HG02938 (cell line): ENCODE measurements around the gene BRD4.
"Not testable (repeated sequence)": the region's sequence is repeated elsewhere in the genome, so short reads cannot be mapped to it uniquely, and the experiment has no call there.

Experiments
- ATAC-seq: cut with Tn5 transposase; IDR thresholded peaks from one replicate; pipeline ENCODE4 v1.9.1; 2021; ENCODE audit warnings: mild to moderate bottlenecking, moderate library complexity; ENCODE audit not compliant: unreplicated experiment

Gene BRD4

DNA sequence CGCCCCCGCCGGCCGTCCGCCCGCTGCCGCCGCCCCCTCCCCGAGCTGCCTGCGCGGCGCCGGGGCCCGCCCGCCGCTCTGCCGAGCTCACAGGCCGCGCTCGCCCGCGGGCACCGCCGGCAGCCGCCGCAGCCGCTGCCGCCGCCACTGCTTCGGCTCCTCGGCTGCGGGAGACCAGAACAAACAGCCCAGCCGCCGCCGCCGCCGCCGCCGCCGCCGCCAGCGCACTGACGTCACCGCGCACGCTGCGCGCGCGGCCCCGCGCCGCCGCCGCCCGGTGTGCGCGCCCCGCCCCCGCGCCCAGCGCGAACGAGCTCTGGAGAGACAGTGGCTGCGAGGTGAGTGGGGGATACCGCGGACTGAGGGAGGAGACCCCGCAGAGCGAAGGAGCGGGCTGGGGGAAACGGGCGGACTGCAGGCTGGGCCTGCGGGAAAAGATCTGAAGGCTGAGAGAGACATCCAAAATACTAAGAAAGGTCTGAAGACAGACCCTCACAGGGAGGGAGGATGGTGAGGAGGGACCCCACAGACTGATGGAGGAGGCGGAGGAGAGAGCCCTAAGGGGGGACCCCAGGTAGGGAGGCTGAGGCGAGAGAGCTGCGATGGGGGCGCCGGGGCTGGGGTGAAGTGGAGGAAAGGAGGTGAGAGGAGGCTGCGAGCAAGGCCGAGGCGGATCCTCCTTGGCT, at the start of gene BRD4:
Gene BRD4 (minus strand): TSS at position 229 of the 686 bp plus-strand sequence. CDS start 59,440 bp downstream, outside the sequence.
- ATAC-seq, result no peak

DNA sequence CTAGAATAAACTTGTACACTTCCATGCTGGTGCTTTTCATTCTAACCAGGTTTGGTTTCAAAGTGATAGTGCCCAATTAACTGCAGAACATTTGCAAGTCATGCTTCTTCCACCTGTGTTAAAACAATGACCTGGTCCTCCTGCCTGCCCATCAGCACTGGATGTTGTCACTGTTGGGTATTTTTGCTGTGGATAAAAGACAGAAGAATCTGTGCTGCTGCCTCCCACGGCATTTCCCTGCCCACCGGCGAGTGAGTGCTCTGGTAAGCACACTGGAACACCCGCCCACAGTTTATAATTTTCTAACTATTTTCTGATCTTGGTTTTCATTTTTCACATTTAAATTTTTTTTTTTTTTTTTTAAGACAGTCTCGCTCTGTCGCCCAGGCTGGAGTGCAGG, 49.5 kb upstream of the BRD4 start:
- no peak for ATAC-seq

DNA sequence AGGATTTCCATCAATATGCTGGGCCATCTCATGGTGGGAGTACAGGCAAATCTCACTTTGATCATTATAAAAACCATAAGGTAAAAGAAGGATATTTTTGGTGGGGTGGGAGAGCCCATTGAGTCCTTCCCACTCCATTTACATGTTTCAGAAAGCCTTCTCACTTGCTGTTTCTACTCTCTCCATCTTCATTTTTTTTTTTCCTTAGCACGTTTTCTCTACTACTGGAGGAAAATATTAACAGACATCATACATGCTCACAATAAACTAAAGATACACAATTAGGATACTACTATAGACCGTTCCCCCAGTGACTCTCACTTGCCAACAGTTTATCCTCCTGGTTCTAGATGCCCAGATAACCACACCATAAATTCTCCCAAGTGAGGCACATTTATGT, 49.1 kb upstream of the BRD4 start:
- ATAC-seq, result no peak

DNA sequence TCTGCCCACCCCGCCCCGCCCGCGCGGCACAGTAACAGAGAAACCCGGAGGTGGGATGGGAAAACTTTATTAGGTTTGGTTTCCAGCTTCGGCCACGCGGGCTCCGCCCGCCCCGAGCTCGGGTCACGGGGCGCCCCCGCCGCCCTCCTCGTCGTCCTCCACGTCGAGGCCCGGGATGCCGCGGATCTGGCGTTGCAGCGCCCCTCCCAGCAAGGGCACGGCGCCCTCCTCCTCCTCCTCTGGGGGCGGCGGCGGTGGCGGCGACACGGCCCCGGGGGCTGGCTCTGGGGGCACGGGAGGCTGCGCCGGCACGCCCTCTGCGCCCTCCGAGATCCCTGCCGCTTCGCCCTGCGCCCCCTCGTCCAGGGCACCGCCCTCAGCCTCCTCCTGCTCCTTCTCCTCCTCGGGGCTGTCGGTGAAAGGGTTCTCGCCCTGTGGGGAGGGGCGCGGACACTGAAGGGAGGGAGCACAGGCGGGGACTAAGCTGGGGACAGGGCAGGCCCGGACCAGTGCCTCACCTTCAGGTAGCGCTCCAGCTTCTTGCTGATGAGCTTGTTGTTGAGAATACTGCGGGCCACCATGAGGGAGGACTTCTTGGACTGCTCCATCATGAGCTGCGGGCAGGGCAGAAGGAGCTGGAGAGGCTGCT, 47.8 kb upstream of the BRD4 start:
- peak; percentile 32 for ATAC-seq

DNA sequence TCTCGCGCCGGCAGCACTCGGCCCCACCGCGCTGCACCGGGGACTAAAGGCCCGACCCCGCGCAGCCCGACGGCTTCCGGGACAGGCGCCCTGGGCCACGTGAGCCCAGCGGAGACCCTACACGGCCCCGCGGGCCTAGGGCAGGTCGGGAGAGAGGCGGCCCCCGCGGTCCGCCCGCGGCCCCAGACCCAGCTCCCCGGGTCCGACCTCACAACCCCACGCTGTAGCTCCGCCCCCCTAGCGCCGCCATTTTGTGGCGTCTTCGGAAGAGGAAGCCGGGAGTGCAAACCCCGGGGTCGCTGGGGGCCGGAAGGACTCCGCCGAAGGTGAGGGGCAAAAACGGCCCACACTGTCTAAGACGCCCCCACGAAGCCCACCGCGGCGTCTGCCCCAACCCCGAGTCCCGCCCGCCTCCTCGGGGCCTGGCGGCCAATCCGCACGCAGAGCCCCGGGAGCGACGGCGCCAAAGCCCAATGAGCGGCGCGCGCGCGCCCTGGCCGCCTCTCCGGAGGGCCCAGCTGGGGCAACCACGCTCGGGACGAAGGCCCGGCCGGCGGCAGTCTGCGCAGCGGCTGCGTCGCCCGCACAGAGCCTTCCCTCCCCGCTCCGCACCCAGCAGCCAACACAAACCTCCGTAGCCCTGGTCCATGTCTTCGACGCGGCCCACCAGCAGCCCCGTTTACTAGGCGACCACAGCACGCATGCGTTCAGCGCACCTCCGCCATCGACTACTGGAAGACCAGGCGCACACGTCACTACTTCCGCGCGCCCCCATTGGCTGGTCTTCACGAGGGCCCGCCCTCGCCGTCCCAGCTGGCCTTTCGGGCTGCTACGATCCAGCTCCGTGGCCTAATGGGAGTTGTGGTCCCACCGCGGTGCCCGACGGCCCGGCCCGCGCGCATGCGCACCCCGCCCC, 47.0 kb upstream of the BRD4 start, which contains the start of gene AKAP8:
Gene AKAP8 (minus strand): TSS at position 705 of the 916 bp plus-strand sequence. CDS start 56 bp downstream, at position 649.
- ATAC-seq, result peak; percentile 79

DNA sequence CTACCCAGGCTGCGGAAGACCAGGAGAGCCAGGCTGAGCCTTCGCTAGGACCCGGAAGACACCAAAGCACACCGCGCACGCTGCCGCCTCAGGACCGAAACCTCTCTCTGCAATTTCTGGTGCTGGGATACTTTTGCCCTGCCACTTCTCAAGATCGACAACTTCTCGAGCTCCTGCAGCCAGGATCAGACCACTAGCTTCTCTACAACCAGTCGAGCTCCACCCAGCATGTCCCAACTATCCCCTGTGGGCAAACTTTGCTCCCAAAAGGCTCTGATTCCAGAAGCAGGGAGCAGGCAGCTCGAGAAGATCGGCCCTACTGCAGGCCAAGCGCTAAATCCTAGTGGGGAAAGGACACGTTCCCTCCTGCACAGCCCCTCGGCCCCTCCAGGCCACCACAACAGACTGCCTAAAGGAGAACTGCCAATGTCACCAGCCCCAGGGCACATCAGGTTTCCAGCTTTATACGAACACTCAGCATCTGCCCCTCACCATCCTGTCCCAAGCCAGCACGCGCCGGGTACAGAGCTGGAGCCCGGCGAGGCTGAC, 46.3 kb upstream of the BRD4 start:
- no peak for ATAC-seq

DNA sequence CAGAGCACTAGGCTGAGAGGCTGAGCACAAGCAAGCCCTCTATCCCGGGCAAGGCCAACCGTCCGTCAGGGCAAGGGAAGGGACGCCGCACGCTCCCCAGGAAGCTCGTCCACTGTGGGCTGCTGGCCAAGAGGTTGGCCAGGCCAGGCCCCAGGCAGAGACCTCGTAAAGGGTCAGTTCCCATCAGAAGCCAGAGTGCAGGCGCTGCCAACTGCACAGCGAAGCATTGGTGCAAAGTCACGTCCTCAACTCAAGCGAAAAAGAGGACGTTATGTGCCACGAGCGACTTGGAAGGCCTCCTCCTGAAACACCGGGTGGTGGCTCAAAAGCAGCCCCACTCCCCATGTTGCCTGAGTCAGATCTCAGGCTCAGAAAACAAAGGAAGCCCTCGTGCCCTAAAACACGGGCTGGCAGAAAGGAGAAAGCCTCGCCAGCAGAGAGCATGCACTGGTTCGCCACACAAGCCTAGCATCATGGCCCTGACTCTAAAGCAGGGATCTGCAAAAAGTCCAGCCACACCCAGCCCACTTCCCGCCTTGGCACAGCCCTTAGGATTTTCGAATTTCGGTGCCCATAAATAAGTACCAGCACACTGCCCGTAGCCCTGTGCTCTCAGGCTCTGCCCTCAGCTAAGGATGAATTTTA, 42.6 kb upstream of the BRD4 start:
- ATAC-seq, result no peak

DNA sequence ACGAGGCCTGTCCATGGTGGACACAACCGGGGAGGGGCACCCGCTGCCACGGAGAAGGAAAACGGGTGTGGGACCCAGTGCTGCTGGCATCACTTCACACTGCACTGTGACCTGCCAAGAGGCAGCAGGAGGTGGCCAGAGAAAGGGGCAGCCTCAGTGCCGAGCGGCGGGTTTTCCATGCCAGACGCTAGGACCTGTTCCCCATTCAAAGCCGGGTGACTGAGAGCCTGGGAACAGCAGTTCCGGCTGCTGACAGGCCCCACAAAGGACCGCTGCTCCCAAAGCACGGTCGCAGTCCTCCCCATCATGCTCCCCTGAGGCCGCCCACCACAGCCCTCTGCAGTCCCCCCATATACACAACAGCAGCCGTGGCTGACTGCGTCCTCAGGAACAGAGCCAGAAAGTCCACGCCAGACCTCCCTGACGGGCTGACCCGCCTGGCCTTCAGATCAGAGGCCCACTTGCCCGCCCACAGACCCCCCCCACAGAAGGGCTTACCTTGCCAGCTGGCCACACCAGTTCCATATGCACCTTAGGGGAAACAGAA, 41.8 kb upstream of the BRD4 start:
- no peak for ATAC-seq

DNA sequence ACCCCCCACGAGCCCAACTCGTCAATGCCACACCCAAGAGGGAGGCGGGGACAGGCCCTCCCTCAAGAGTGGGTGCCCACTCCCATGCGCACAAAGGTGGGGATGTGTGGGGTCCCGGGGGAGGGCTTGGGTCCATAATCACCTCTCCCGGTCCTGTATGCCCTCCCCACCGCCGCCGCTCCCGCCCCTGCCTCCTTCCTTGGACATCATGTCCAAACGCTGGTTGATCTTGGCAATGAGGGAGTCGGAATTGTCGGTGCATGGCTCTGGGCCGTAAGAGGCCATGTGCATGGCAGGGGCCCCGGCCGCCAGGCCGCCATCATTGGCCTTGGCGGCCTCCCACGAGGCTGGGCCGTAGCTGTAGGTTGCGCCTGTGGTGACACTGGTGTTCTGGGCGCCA, 41.3 kb upstream of the BRD4 start:
- ATAC-seq, result no peak

DNA sequence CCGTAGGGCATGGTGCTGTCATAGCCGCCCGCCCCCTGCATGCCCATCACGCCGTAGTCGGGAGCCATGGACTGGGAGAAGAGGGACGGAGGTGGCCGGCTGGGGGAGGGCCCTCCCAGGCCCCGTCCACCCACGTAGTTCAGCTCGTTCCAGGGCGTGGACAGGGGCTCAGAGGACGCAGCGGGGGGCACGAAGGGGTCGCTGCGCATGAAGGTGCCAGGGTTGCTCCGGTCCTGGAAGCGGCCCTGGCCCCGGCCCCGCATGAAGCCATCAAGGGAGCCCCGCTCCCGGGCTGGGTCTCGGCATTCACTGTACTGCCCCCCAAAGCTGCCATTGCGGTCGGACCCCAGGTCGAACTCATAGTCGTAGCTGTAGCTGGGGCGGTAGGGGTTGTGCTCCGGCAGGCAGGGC, 40.6 kb upstream of the BRD4 start:
- ATAC-seq, result no peak

DNA sequence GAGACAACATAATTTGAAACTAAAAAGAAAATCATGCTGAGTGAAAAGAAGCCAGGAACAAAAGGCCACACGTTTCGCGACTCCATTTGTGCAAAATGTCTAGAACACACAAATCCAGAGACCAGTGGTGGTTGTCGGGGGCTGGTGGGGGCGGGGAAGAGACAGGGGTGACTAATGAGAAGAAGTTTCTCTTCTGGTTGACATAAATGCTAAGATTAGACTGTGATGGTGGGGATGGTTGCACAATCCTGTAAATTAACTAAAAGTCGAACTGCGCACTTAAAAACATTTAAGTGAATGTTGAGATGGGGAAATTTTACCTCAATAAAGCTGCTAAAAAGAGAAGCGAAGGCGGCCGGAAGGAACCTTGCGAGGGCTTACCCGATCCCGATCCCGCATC, 40.1 kb upstream of the BRD4 start:
- no peak for ATAC-seq

DNA sequence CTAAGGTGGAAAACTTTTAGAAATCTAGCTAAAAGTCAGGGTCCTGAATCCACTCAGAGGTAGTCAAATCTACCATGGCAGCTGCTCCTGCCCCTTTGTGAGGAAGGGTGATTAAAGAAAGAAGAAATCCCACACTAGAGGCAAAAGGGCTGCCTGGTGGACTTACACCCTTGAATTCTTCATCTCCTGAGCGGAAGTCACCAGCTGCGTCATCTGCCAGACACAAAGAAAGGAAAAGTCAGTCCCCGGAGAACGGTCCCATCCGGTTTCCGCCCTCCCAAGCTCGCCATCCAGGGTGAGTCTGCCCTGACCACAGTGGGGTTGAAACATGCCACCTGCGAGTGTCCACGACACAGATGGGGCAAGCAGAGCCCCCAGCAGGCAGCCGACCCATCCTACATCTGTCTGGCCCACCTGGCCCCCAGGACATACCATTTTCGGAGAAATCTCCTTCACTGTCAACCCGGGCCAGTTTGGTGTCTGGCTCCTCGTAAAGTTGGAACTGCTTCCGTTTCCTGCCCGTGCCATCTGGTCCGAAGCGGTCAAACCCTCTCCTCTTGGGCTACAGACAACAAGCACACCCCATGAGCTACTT, 39.5 kb upstream of the BRD4 start:
- ATAC-seq, result no peak

DNA sequence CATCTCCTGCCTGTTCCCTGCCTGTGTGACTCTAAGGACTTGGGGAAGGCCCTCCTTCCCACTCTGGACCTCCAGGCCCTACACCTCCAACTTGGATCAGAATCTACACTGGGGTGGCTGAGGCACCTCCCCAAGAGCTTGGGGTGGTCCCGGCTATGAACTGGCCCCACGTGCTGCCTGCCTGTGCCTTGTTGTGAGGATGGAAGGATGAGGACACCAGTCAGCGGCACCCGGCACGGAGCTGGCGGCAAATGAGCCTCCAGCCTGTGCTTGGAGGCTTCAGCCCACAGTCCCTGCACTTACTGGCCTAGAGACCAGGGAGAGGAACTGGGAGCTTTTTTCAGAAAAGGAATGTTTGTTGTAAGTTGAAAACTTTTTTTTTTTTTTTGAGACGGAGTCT, 38.8 kb upstream of the BRD4 start:
- no peak for ATAC-seq

DNA sequence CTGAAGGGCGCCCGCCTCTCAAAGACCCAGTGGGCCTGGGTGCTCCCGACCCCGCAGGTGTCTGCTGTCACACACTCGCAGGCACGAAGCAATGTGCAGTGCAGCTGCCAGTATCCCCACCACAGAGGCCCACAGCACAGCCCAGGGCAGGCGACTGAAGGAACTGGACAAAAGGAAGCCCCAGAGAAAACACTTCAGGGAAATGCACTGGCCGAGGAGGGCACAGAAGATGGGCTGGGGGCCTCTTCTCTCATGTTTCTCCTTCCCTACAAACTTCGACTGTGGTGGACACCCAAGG, 37.2 kb upstream of the BRD4 start:
- ATAC-seq, result no peak

DNA sequence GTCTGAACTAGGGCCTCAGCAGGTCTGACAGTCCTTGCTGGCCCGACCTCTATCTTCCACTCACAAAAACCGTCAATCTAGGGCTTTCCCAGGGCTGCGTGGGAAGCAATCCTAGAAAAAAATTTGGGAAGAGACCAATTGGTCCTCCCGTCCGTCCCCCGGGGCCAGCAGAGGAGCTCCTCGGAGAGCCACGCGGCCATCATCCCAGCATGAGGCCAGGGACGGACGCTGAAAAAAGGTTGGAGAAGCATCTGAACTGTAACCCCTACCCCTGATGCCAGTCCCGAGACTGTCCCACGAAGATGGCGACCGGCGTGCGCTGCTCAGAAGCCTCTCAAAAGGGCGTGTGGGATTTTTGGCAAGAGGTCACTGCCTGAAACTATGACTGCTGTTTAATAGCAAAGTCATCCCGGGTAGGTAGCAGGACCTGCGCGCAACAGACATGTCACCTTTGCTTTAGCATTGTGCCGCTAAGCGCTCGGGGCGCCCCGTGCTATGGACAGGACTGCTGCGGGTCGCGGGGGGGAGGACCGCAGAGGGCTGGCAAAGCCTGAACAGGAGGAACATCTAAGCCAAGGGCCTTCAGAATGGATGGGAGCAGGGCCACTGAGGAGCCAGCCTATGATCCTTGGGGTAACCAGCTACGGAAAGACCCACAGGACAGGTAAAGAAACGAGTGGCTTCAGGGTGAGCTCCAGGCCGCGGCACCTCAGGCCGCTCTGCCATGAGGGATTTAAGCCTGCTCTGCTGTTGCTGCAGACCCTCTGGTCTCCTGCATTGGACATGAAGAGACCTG, 36.7 kb upstream of the BRD4 start:
- ATAC-seq, result no peak

DNA sequence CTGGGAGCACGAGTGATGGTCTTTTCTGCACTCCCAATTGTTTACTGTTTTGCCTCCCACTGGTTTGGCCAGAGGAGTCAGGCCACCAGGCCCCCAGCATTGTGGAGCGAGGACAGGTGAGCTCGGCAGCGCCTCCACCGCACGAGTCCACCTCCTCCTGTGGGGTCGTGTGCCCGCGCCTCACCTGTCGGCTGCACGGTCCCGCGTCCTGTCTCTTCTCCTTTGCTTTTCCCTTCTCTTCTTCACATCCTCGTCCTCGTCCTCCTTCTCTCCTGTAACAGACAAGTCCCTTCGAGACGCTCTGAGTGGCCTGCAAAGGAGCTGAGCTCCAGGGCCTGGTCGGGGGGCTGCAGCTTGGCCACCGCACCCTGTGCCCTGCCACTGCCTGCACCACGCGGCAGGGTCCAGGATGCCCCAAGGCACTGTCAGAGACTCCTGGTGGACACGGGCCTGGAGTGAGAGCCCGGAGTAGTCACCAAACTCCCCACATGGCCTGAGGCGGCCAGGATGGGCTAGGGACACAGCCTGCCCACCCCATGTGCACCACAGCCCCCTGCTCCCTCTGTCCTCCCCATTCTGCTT, 35.8 kb upstream of the BRD4 start:
- no peak for ATAC-seq

DNA sequence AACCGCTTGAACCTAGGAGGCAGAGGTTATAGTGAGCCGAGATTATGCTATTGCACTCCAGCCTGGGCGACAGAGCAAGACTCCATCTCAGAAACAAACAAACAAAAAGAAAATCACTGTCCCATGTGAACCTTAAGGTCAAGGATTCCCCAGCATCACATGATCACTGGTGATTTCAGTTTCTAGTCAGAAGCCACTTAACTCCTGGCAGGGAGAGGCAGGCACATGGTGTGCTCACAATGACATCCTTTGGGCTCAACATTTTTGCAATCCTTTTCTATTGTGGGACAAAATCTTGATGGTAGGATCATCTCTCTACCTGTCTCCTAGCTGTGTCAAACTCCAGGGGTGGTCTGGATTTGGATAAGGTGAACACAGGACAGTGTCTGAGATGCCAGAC, 35.1 kb upstream of the BRD4 start:
- ATAC-seq, result no peak

DNA sequence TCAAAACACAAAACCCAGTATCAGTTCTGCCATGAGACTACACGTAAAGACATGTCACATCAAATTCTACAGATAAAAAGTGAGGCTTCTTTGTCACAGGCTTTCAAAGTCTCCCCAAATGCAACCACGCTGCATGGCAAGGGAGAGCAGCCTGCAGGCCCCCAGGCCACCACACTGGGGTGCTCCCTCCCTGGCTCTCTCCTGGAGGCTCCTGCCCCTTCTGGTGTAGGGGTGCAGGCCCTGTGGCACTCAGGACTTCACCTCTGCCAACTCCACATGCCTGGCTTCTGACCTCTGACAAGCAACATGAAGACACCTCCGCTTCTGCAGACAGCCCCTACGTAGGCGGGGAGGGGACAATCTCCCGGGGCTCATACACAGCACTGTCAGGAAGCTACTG, 32.9 kb upstream of the BRD4 start:
- ATAC-seq, result no peak

DNA sequence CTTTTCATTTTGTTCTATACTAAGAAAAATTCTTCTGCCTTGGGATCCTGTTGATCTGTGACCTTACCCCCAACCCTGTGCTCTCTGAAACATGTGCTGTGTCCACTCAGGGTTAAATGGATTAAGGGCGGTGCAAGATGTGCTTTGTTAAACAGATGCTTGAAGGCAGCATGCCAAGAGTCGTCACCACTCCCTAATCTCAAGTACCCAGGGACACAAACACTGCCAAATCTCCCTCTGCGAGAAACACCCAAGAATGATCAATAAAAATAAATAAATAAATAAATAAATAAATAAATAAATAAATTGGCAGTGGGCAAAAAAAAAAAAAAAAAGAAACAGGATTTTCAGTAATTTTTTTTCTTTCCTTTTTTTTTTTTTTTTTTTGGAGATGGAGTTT, 31.5 kb upstream of the BRD4 start:
- not testable (repeated sequence) for ATAC-seq
